H1 (cell line): Measurements from ENCODE around the gene TCF20. TPM values are rescaled to one million over a fixed set of nuclear protein-coding genes. Genes with fewer than 3 reads are reported as not detected.

Experiments
- CTCF ChIA-PET: fragments of 300-600 bp; sonication (Branson Sonifier 250); formaldehyde crosslinking; loops from one replicate; lab custom pipeline; 2021; ENCODE audit not compliant: partially characterized antibody; lab: Charles Lee
- POLR2A ChIA-PET: fragments of 300-600 bp; sonication (Branson Sonifier 250); formaldehyde crosslinking; loops from one replicate; lab custom pipeline; 2021; ENCODE audit warnings: inconsistent platforms; ENCODE audit not compliant: partially characterized antibody; lab: Charles Lee
- DNase-seq, 2 experiments: peaks; one replicate each; pipeline versions ENCODE4 v3.0.0 to v3.0.0-alpha.2; 2010 to 2022; ENCODE audit warnings: low spot score in 2 of 2, low read depth in 1 of 2, mixed read lengths in 1 of 2
- FAIRE-seq: peaks from 2 replicates; lab custom pipeline; 2011; peaks lifted over from hg19 to GRCh38; lab: Jason Lieb, UNC
- H2AFZ ChIP-seq: 2 replicates; pipeline ENCODE4 v1.8.1; 2012; ENCODE audit warnings: low read length, inconsistent platforms
- H2AK5ac ChIP-seq: 2 replicates; pipeline ENCODE4 v1.6.1; 2013; ENCODE audit warnings: low read depth, low read length
- H2BK120ac ChIP-seq: replicated peaks from 2 replicates; pipeline ENCODE3; 2013; ENCODE audit warnings: low read depth, low read length, inconsistent platforms
- H2BK12ac ChIP-seq: 2 replicates; pipeline ENCODE4 v1.6.1; 2013; ENCODE audit warnings: low read depth, low read length
- H2BK15ac ChIP-seq: 2 replicates; pipeline ENCODE4 v1.6.1; 2013; ENCODE audit warnings: low read length
- H2BK20ac ChIP-seq: 2 replicates; pipeline ENCODE4 v1.6.1; 2013; ENCODE audit warnings: low read length
- H2BK5ac ChIP-seq: 2 replicates; pipeline ENCODE4 v1.6.1; 2013; ENCODE audit warnings: low read depth, low read length
- H3K14ac ChIP-seq: 2 replicates; pipeline ENCODE4 v1.6.1; 2013; ENCODE audit warnings: inconsistent platforms; ENCODE audit not compliant: insufficient read length
- H3K18ac ChIP-seq: 2 replicates; pipeline ENCODE4 v1.6.1; 2013; ENCODE audit warnings: low read length; ENCODE audit errors: extremely low read depth
- H3K23ac ChIP-seq: 2 replicates; pipeline ENCODE4 v1.6.1; 2013; ENCODE audit warnings: inconsistent platforms; ENCODE audit not compliant: insufficient read length
- H3K23me2 ChIP-seq: 2 replicates; pipeline ENCODE4 v1.6.1; 2013; ENCODE audit warnings: low read depth, low read length
- H3K27ac ChIP-seq: 2 replicates; pipeline ENCODE4 v1.6.1; 2011; ENCODE audit warnings: low read depth, low read length, inconsistent platforms
- H3K27me3 ChIP-seq, 4 experiments: replicated peaks in 1 of 4; 1 replicate in 1 of 4; 2 replicates in 3 of 4; pipeline versions ENCODE4 v1.6.1 to v1.8.1; 2011 to 2013; ENCODE audit warnings: low read length in 3 of 4, mild to moderate bottlenecking in 3 of 4, inconsistent platforms in 2 of 4, mixed read lengths in 2 of 4, moderate library complexity in 1 of 4; ENCODE audit not compliant: control insufficient read depth in 3 of 4, insufficient read depth in 3 of 4; ENCODE audit errors: extremely low read depth in 1 of 4
- H3K36me3 ChIP-seq, 4 experiments: 2 replicates each; pipeline versions ENCODE4 v1.6.1 to v1.8.1; 2011 to 2013; ENCODE audit warnings: mild to moderate bottlenecking in 4 of 4, low read length in 3 of 4, moderate library complexity in 2 of 4, control low read depth in 1 of 4, inconsistent platforms in 1 of 4; ENCODE audit not compliant: insufficient read depth in 4 of 4, control insufficient read depth in 2 of 4
- H3K4ac ChIP-seq: replicated peaks from 2 replicates; pipeline ENCODE3; 2013; ENCODE audit warnings: low read length, low read depth, mixed read lengths, inconsistent platforms; ENCODE audit not compliant: insufficient read length
- H3K4me1 ChIP-seq, 4 experiments: replicated peaks in 1 of 4; 1 replicate in 1 of 4; 2 replicates in 3 of 4; pipeline versions ENCODE4 v1.6.1 to v1.8.1; 2011 to 2013; ENCODE audit warnings: low read length in 3 of 4, inconsistent platforms in 2 of 4, mixed read lengths in 1 of 4; ENCODE audit not compliant: insufficient read depth in 4 of 4, control insufficient read depth in 3 of 4
- H3K4me2 ChIP-seq, 2 experiments: 2 replicates each; pipeline versions ENCODE4 v1.6.1 to v1.8.1; 2011 to 2013; ENCODE audit warnings: low read depth in 2 of 2, low read length in 2 of 2, control low read depth in 1 of 2, inconsistent platforms in 1 of 2, mild to moderate bottlenecking in 1 of 2; ENCODE audit not compliant: insufficient read depth in 1 of 2
- H3K4me3 ChIP-seq, 4 experiments: fragments of 200-600, 300-600 bp in 1 of 4; sonication (generic), shearing (Covaris generic), sonication (Bioruptor Twin) in 1 of 4; 2 replicates each; pipeline versions ENCODE4 v1.5.1 to v1.8.1; 2011 to 2016; ENCODE audit warnings: low read length in 4 of 4, low read depth in 3 of 4, control low read depth in 2 of 4, inconsistent platforms in 2 of 4, mild to moderate bottlenecking in 2 of 4, mixed read lengths in 1 of 4, moderate library complexity in 1 of 4; ENCODE audit not compliant: insufficient read depth in 2 of 4; ENCODE audit errors: extremely low read depth in 1 of 4
- H3K56ac ChIP-seq: replicated peaks from 2 replicates; pipeline ENCODE3; 2013; ENCODE audit warnings: low read depth, mild to moderate bottlenecking, mixed read lengths, low read length, inconsistent platforms; ENCODE audit not compliant: insufficient read length
- H3K79me1 ChIP-seq: 2 replicates; pipeline ENCODE4 v1.6.1; 2013; ENCODE audit warnings: low read depth, low read length, control low read depth
- H3K79me2 ChIP-seq, 2 experiments: 2 replicates each; pipeline versions ENCODE4 v1.6.1 to v1.8.1; 2012 to 2013; ENCODE audit warnings: low read length in 2 of 2, mild to moderate bottlenecking in 2 of 2, inconsistent platforms in 1 of 2; ENCODE audit not compliant: insufficient read depth in 2 of 2, control insufficient read depth in 1 of 2
- H3K9ac ChIP-seq, 4 experiments: replicated peaks in 1 of 4; 1 replicate in 1 of 4; 2 replicates in 3 of 4; pipeline versions ENCODE4 v1.6.1 to v1.8.1; 2011 to 2013; ENCODE audit warnings: low read depth in 3 of 4, low read length in 3 of 4, control low read depth in 2 of 4, mild to moderate bottlenecking in 2 of 4, moderate library complexity in 2 of 4, inconsistent platforms in 1 of 4; ENCODE audit errors: extremely low read depth in 1 of 4
- H3K9me3 ChIP-seq, 2 experiments: 2 replicates each; pipeline versions ENCODE4 v1.6.1 to v1.8.1; 2012 to 2013; ENCODE audit warnings: mild to moderate bottlenecking in 2 of 2, moderate library complexity in 2 of 2, control low read depth in 1 of 2, inconsistent platforms in 1 of 2, low read depth in 1 of 2, low read length in 1 of 2, mixed read lengths in 1 of 2; ENCODE audit not compliant: insufficient read depth in 2 of 2
- H4K20me1 ChIP-seq, 2 experiments: replicated peaks in 1 of 2; 2 replicates each; pipeline versions ENCODE3 to v1.8.1; 2011 to 2013; ENCODE audit warnings: inconsistent platforms in 2 of 2, low read length in 2 of 2, mild to moderate bottlenecking in 1 of 2; ENCODE audit not compliant: insufficient read depth in 2 of 2, control insufficient read depth in 1 of 2
- H4K5ac ChIP-seq: 2 replicates; pipeline ENCODE4 v1.6.1; 2013; ENCODE audit warnings: low read length, low read depth, mixed read lengths, inconsistent platforms; ENCODE audit not compliant: insufficient read length
- H4K8ac ChIP-seq: 2 replicates; pipeline ENCODE4 v1.8.0; 2013; ENCODE audit warnings: mild to moderate bottlenecking, moderate library complexity, low read length, inconsistent platforms; ENCODE audit not compliant: insufficient read depth; ENCODE audit errors: extremely low read depth
- H4K91ac ChIP-seq: replicated peaks from 2 replicates; pipeline ENCODE3; 2013; ENCODE audit warnings: low read length, mixed read lengths, inconsistent platforms; ENCODE audit not compliant: insufficient read length
- BACH1 ChIP-seq: IDR thresholded peaks from 2 replicates; pipeline ENCODE4 v1.6.1; 2012; ENCODE audit warnings: low read length, improper control_type of control experiment
- BRCA1 ChIP-seq: IDR thresholded peaks from 2 replicates; pipeline ENCODE4 v1.6.1; 2012; ENCODE audit warnings: low read depth, low read length, improper control_type of control experiment
- CBX5 ChIP-seq: fragments of 300-800, 300-1000 bp; sonication (generic); IDR thresholded peaks from 2 replicates; pipeline ENCODE4 v1.7.1; 2016; ENCODE audit warnings: antibody characterized with exemption, low read length, low read depth
- CREB1 ChIP-seq: IDR thresholded peaks from 2 replicates; pipeline ENCODE4 v1.6.1; 2012; ENCODE audit warnings: inconsistent platforms
- CTBP2 ChIP-seq: IDR thresholded peaks from 2 replicates; pipeline ENCODE4 v1.7.0; 2011; ENCODE audit warnings: borderline replicate concordance, mild to moderate bottlenecking, moderate library complexity, mixed read lengths, low read length; ENCODE audit not compliant: insufficient read depth, insufficient read length
- EP300 ChIP-seq, 2 experiments: IDR thresholded peaks; 1 replicate in 1 of 2; 2 replicates in 1 of 2; pipeline ENCODE4 v1.6.1; 2011 to 2012; ENCODE audit warnings: low read depth in 2 of 2, low read length in 2 of 2, mild to moderate bottlenecking in 2 of 2, borderline replicate concordance in 1 of 2, inconsistent platforms in 1 of 2, moderate library complexity in 1 of 2
- EZH2 ChIP-seq: fragments of 200-600 bp; sonication (generic); IDR thresholded peaks from 2 replicates; pipeline ENCODE4 v1.7.1; 2012; ENCODE audit warnings: low read depth, mild to moderate bottlenecking, moderate library complexity, low read length, inconsistent platforms; ENCODE audit not compliant: severe bottlenecking
- KDM4A ChIP-seq: IDR thresholded peaks from one replicate; pipeline ENCODE4 v1.7.1; 2012; ENCODE audit warnings: low read depth, mild to moderate bottlenecking, moderate library complexity, low read length, inconsistent platforms; ENCODE audit not compliant: severe bottlenecking
- POLR2AphosphoS5 ChIP-seq: IDR thresholded peaks from 2 replicates; pipeline ENCODE4 v1.6.1; 2011; ENCODE audit warnings: low read depth, low read length
- WGBS, 2 experiments: shearing (Covaris generic) in 1 of 2; methylation state at CpG; one replicate each; pipeline versions ENCODE4 v1.1.6 to v1.1.7; 2013 to 2015; ENCODE audit warnings: low lambda C conversion rate in 2 of 2, mixed read lengths in 2 of 2, inconsistent platforms in 1 of 2, low coverage in 1 of 2, missing lambda C conversion rate in 1 of 2; ENCODE audit not compliant: insufficient replicate concordance in 2 of 2, insufficient coverage in 1 of 2, insufficient read length in 1 of 2; ENCODE audit errors: extremely low coverage in 1 of 2, missing lambda C conversion rate in 1 of 2; 5-methylcytosine and 5-hydroxymethylcytosine counted together
- polyA plus RNA-seq, 7 experiments: library from polyadenylated mRNA; depleted of rRNA in 3 of 7; stranded (reverse) in 5 of 7; unstranded in 2 of 7; fragments of >200 nt in 5 of 7; fragments of 200-250 nt in 2 of 7; gene quantifications; 1 replicate in 5 of 7; 2 replicates in 1 of 7; 4 replicates in 1 of 7; pipeline versions ENCODE4 v1.2.1 to v1.2.3, GENCODE V29; 2011 to 2013; ENCODE audit warnings: missing spikeins in 2 of 7, mixed read lengths in 2 of 7
- total RNA-seq: library from RNA; stranded (reverse); fragmentation: NEBNext Ultra II Directional; extraction: Animal tissue kit (Norgen Biotek cat#: 25700); gene quantifications from 2 replicates; pipeline ENCODE4 v1.2.1, GENCODE V29; 2021
- TF ChIP-seq, protein P1 (sequence below): IDR thresholded peaks from 2 replicates; pipeline ENCODE4 v1.6.1; 2012; ENCODE audit warnings: inconsistent platforms

TCF20 gene
- total and polyA plus RNA-seq, 2 of the 8 experiments (the other 6 are each of a cell fraction or from before 2014, with no cell fraction given), result 22.0 to 79.8 TPM

GRCh38 chr22:42283278-42284201, 13.1 kb upstream of the TCF20 start:
- H3K4ac ChIP-seq, result no peak overlapping the region
- H3K18ac ChIP-seq, result no peak overlapping the region; the same call in 1 of the 2 replicates
- no peak overlapping the region for H2BK5ac ChIP-seq
- CTCF ChIA-PET, result interaction anchor here (0.9 to 2.7 kb wide), 6 partner anchors 7 to 153 kb away, joined by 3 to 13 read pairs (median 6); no protein-coding TSS in a partner anchor
- H2BK120ac ChIP-seq, result no peak overlapping the region
- H4K8ac ChIP-seq, result peak overlapping the region; percentile 82
- FAIRE-seq (no peak), DNase-seq (peak in 1 of 2 experiments; percentile 71)
- H2BK15ac ChIP-seq, result no peak overlapping the region
- H3K9me3 ChIP-seq, result no peaks in the 10 kb centered on the region
- no peaks in the 10 kb centered on the region for H3K79me2 ChIP-seq
- no peaks in the 10 kb centered on the region for H3K36me3 ChIP-seq
- H2BK20ac ChIP-seq, result no peak overlapping the region
- WGBS, 2 experiments, result 13% methylated on average over 21 of the region's 72 CpGs; no CpG with 5 or more reads in 1 of the 2 experiments
- peak overlapping the region; percentile 73 to 76 for H3K4me2 ChIP-seq
- H2BK12ac ChIP-seq, result no peak overlapping the region
- POLR2A ChIA-PET, result interaction anchor here (1.0 kb wide), 1 partner anchor 57 kb away, joined by 3 read pairs; no protein-coding TSS in a partner anchor
- H2AK5ac ChIP-seq, result 0 out of 2 replicates have a peak overlapping the region, but pooled peaks have one; percentile 53
- peak overlapping the region; percentile 4 to 56 (median 38) for H3K4me3 ChIP-seq
- no peak overlapping the region for H3K56ac ChIP-seq
- peaks cover 0 to 17% (median 11%) of the 10 kb centered on the region in 4 experiments; a peak in 6 of 7 replicates for H3K4me1 ChIP-seq
- no peak overlapping the region for H3K14ac ChIP-seq
- no peak overlapping the region for H3K27ac ChIP-seq
- no peak overlapping the region for H3K9ac ChIP-seq
- no peak overlapping the region for H4K5ac ChIP-seq
- H3K27me3 ChIP-seq, result peaks cover 0 to 55% (median 39%) of the 10 kb centered on the region in 4 experiments; a peak in 6 of 7 replicates
- H4K91ac ChIP-seq, result no peak overlapping the region
- no peak overlapping the region for H2AFZ ChIP-seq
- TF ChIP-seq CTBP2, result no peak
- TF ChIP-seq KDM4A, result peak; percentile 39
- TF ChIP-seq BRCA1, result no peak
- TF ChIP-seq, protein P1, sequence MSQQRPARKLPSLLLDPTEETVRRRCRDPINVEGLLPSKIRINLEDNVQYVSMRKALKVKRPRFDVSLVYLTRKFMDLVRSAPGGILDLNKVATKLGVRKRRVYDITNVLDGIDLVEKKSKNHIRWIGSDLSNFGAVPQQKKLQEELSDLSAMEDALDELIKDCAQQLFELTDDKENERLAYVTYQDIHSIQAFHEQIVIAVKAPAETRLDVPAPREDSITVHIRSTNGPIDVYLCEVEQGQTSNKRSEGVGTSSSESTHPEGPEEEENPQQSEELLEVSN, result 0 out of 2 replicates have a peak, but pooled peaks have one; percentile 23
- TF ChIP-seq CREB1, result peak; percentile 98
- no peak for TF ChIP-seq BACH1
- TF ChIP-seq EP300 (IDR thresholded peaks at IDR 0.05; ENCODE audit: borderline replicate concordance in 1 of 2, low read depth in 2 of 2, low read length in 2 of 2), result no peak
- TF ChIP-seq EZH2, result peak; percentile 27
- no peak for TF ChIP-seq CBX5
- TF ChIP-seq POLR2AphosphoS5, result no peak
- peaks cover 3% of the 10 kb centered on the region; the same call in 1 of the 2 replicates for H3K79me1 ChIP-seq
- H3K23ac ChIP-seq, result no peak overlapping the region
- H3K23me2 ChIP-seq, result peaks cover 6% of the 10 kb centered on the region; the same call in 1 of the 2 replicates
- H4K20me1 ChIP-seq, result peaks cover 23 to 34% of the 10 kb centered on the region in 2 experiments
